Stomach (tissue), 9 donors: ENCODE results near the gene GPT2. TPM values are rescaled to one million over a fixed set of nuclear protein-coding genes. Genes with fewer than 3 reads are reported as not detected.

Experiments used
- DNase-seq, 2 donors: peaks; one replicate each; pipeline versions ENCODE4 v3.0.0 to v3.0.0-alpha.2; 2013 to 2019
- H3K27ac ChIP-seq, 5 donors: fragments of 200-600 bp in 4 of 5; sonication (generic) in 4 of 5; one replicate each; pipeline ENCODE4 v1.5.1; 2013 to 2019; ENCODE audit warnings: mild to moderate bottlenecking in 1 of 5, moderate library complexity in 1 of 5
- H3K27me3 ChIP-seq, 3 donors: fragments of 200-600 bp; sonication (generic); one replicate each; pipeline ENCODE4 v1.5.1; 2017 to 2019; ENCODE audit warnings: mixed run types in 1 of 3
- H3K36me3 ChIP-seq, 4 donors: fragments of 200-600 bp; sonication (generic); 1 replicate in 3 of 4; 2 replicates in 1 of 4; pipeline ENCODE4 v1.5.1; 2016 to 2019
- H3K4me1 ChIP-seq, 4 donors: fragments of 200-600 bp; sonication (generic); one replicate each; pipeline ENCODE4 v1.5.1; 2016 to 2019
- H3K4me3 ChIP-seq, 4 donors: fragments of 200-600 bp; sonication (generic) in 3 of 4; one replicate each; pipeline ENCODE4 v1.5.1; 2016 to 2019; ENCODE audit warnings: mild to moderate bottlenecking in 1 of 4
- H3K9me3 ChIP-seq, 4 donors: fragments of 200-600 bp; sonication (generic); one replicate each; pipeline ENCODE4 v1.5.1; 2016 to 2019
- CTCF ChIP-seq, 7 experiments: fragments of 450-650 bp in 4 of 7; fragments of 200-600 bp in 3 of 7; sonication (generic) in 3 of 7; IDR thresholded peaks; one replicate each; pipeline ENCODE4 v1.5.1; 2016 to 2019; ENCODE audit warnings: antibody characterized with exemption in 7 of 7, control low read depth in 2 of 7, mild to moderate bottlenecking in 1 of 7
- EP300 ChIP-seq: sonication (generic); formaldehyde crosslinking; IDR thresholded peaks from one replicate; pipeline ENCODE4 v1.6.1; 2017; ENCODE audit warnings: antibody characterized with exemption
- POLR2A ChIP-seq, 4 donors: fragments of 450-650 bp; IDR thresholded peaks; one replicate each; pipeline ENCODE4 v1.6.1; 2016; ENCODE audit warnings: antibody characterized with exemption in 4 of 4, control low read depth in 2 of 4, mild to moderate bottlenecking in 1 of 4, moderate library complexity in 1 of 4
- POLR2AphosphoS5 ChIP-seq, 3 donors: sonication (generic); formaldehyde crosslinking; IDR thresholded peaks; one replicate each; pipeline ENCODE4 v1.6.1; 2016; ENCODE audit warnings: antibody characterized with exemption in 3 of 3
- WGBS, 5 donors: extraction: QIAGEN DNeasy Blood & Tissue Kit in 3 of 5; methylation state at CpG; one replicate each; pipeline versions ENCODE4 v1.1.5 to v1.1.7; 2013 to 2018; 5-methylcytosine and 5-hydroxymethylcytosine counted together
- intact Hi-C: fragments of 100-400 bp; cut with DNase I; formaldehyde crosslinking; loops from one replicate; pipeline ENCODE4 v1.15.1; 2023; ENCODE audit warnings: low total_unique reads
- polyA plus RNA-seq, 3 donors: library from polyadenylated mRNA; stranded (reverse); fragments of 200-250 nt; gene quantifications; one replicate each; pipeline ENCODE4 v1.2.3, GENCODE V29; 2013
- total RNA-seq, 5 donors: library from RNA; depleted of rRNA; stranded (reverse); fragments of >200 nt; gene quantifications; one replicate each; pipeline versions ENCODE4 v1.1.0 to v1.2.3, GENCODE V29; 2014 to 2016
- donor health status: healthy with polysubstance abuse.
- donor health status: Bipolar disorder and iron deficiency.
- donor health status: healthy.

The GPT2 gene
- total and polyA plus RNA-seq, 8 donors = 29.2 to 167 (median 60.9) TPM

GRCh38 chr16:46854846-46855245 lies 29.3 kb upstream of the GPT2 start:
- Histone ChIP-seq H3K27ac (peak overlapping the region in 3 of 5 donors; percentile 39 to 69 (median 54)), H3K4me3 (no peak overlapping the region), H3K9me3 (no peaks in the 10 kb centered on the region), H3K27me3 (no peaks in the 10 kb centered on the region), H3K36me3 (no peaks in the 10 kb centered on the region), H3K4me1 (peaks cover 5 to 37% (median 22%) of the 10 kb centered on the region in 4 donors)
- WGBS, 5 donors = 60 to 83% (median 72%) methylated on average over 2 of the region's 2 CpGs
- DNase-seq = no peak
- intact Hi-C loops = loop anchor here (5.0 kb wide), 1 partner anchor 52 kb away; no protein-coding TSS in a partner anchor
- TF ChIP-seq POLR2A (IDR thresholded peaks at IDR 0.05) (no peak), POLR2AphosphoS5 (IDR thresholded peaks at IDR 0.05) (no peak), EP300 (no peak), CTCF (IDR thresholded peaks at IDR 0.05) (no peak)

- intact Hi-C loops = no loop called here
- Histone ChIP-seq H3K9me3 (no peaks in the 10 kb centered on the region), H3K27ac (peak overlapping the region in 3 of 5 donors; percentile 39 to 62 (median 54)), H3K4me1 (peaks cover 5 to 37% (median 21%) of the 10 kb centered on the region in 4 donors), H3K27me3 (no peaks in the 10 kb centered on the region), H3K4me3 (no peak overlapping the region), H3K36me3 (no peaks in the 10 kb centered on the region)
- TF ChIP-seq CTCF (IDR thresholded peaks at IDR 0.05) = no peak
- TF ChIP-seq POLR2A (IDR thresholded peaks at IDR 0.05) = no peak
- TF ChIP-seq EP300 = no peak
- TF ChIP-seq POLR2AphosphoS5 (IDR thresholded peaks at IDR 0.05) = peak in 2 of 3 donors; percentile 7 to 28
- DNase-seq = peak in 1 of 2 donors; percentile 24
- WGBS, 5 donors = 23 to 47% (median 36%) methylated on average over 4 of the region's 4 CpGs
These were observed 28.8 kb upstream of the GPT2 start for GRCh38 chr16:46855389-46855788.

GRCh38 chr16:46857368-46857945 lies 26.7 kb upstream of the GPT2 start:
- intact Hi-C loops = no loop called here
- Histone ChIP-seq H3K36me3 (no peaks in the 10 kb centered on the region), H3K27ac (peak overlapping the region in 4 of 5 donors; percentile 24 to 70 (median 51)), H3K4me1 (peaks cover 5 to 37% (median 19%) of the 10 kb centered on the region in 4 donors), H3K27me3 (no peaks in the 10 kb centered on the region), H3K4me3 (no peak overlapping the region), H3K9me3 (no peaks in the 10 kb centered on the region)
- peak in 1 of 2 donors; percentile 80 for DNase-seq
- TF ChIP-seq CTCF (IDR thresholded peaks at IDR 0.05) = peak in 5 of 7 experiments; percentile 3 to 35 (median 30)
- no peak for TF ChIP-seq POLR2A (IDR thresholded peaks at IDR 0.05)
- no peak for TF ChIP-seq EP300
- TF ChIP-seq POLR2AphosphoS5 (IDR thresholded peaks at IDR 0.05) = no peak
- 31 to 39% (median 34%) methylated on average over 6 of the region's 6 CpGs for WGBS, 5 donors

- intact Hi-C loops = no loop called here
- WGBS, 5 donors = 94 to 96% (median 95%) methylated on average over 6 of the region's 6 CpGs
- Histone ChIP-seq H3K4me1 (peaks cover 5 to 37% (median 19%) of the 10 kb centered on the region in 4 donors), H3K27ac (peak overlapping the region in 1 of 5 donors; percentile 54), H3K9me3 (no peaks in the 10 kb centered on the region), H3K27me3 (no peaks in the 10 kb centered on the region), H3K4me3 (no peak overlapping the region), H3K36me3 (no peaks in the 10 kb centered on the region)
- DNase-seq = no peak
- TF ChIP-seq POLR2AphosphoS5 (IDR thresholded peaks at IDR 0.05) (no peak), EP300 (no peak), POLR2A (IDR thresholded peaks at IDR 0.05) (no peak), CTCF (IDR thresholded peaks at IDR 0.05) (no peak)
These were observed 26.0 kb upstream of the GPT2 start for GRCh38 chr16:46858151-46858550.
